Measurements from ENCODE around the gene MOK. TPM values are rescaled to one million over a fixed set of nuclear protein-coding genes. Genes with fewer than 3 reads are reported as not detected.

MOK gene
- polyA plus RNA-seq, 1 donor = 37.2 TPM

DNA sequence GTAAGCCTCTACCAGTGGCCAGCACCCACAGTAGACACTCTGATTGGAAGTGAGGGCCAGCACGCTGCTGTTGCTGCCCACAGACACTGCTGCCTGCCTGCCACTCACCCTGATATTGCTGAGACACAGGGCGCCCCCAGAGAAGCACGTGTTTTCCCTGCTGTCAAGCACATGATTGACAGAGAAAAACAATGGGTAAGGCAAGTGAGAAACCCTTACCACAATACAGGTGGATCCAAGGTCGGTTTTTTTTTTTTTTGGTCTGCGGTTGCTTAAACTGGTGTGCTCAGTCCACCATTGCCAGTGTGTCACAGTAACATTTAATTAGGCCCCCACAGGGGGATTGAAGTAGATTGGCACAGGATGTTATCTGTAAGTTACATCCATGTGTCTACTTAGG is 99.4 kb downstream of the MOK start:
- no peak for DNase-seq

DNA sequence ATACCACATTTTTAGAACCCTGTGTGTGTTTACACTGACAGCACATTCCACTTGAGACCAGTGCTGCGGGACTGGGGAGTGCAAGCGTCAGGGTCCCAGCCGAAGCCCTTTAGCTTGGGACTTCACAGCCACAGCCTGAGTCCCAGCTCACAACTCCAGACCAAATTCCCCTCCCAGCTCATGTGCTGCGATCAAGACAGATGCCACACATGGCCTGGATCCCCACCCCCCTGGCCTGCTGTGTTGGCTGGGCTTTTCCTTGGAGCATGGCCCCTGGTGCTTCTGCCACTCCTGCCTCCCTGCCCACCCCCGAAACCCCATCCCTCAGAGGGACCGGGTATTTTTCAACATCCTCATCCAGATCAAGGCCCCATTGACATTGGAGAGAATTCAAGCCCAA is 101.6 kb downstream of the MOK start:
- DNase-seq = no peak

GRCh38 chr14:102202944-102203343 is 102.0 kb downstream of the MOK start:
- no peak for DNase-seq

- DNase-seq = no peak
Measured at GRCh38 chr14:102201776-102202175, 103.2 kb downstream of the MOK start.

- DNase-seq = no peak
Measured at GRCh38 chr14:102201353-102201738, 103.6 kb downstream of the MOK start.

GRCh38 chr14:102200690-102201352 is 104.1 kb downstream of the MOK start:
- no peak for DNase-seq

- peak; percentile 31 for DNase-seq
Measured at GRCh38 chr14:102197317-102197853, 107.6 kb downstream of the MOK start.

DNA sequence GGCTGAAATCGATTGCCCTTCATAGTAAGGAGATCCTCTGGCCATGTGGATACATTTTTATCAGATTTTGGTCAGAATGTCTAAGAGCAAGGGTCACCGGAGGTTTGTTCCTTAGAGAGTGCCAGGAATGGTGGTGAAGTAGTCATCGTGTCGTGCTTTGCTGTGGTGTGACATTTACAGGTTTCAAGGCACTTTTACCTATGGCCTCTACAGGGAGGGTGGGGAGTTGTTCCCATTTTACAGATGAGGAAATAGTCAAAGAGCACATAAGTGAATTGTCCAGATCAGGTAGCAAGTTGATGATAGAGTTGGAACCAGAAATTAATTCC is 108.1 kb downstream of the MOK start:
- DNase-seq = no peak

GRCh38 chr14:102196039-102196901 is 108.7 kb downstream of the MOK start:
- DNase-seq = no peak

DNA sequence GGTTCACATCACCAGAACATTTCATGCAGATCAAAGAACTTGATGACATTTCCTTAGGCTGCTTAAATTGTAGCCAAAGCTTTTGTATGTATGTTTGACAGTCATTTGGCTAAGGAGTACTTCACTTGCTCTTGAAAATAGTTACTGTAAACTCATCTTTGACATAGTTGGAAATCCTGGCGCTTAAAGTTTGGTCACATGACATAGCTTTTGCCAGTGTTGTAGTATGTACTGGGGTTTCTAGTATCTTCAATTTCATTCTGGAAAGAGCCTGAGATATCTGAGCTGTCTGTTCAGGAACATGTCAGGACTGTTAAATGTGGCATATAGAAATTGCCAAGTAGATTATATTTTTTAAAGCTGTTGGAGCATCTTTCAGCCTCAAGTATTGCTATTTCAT is 109.5 kb downstream of the MOK start:
- DNase-seq = no peak

- no peak for DNase-seq
Measured at GRCh38 chr14:102194856-102195255, 110.1 kb downstream of the MOK start.

GRCh38 chr14:102192840-102193502 is 112.0 kb downstream of the MOK start:
- no peak for DNase-seq

DNA sequence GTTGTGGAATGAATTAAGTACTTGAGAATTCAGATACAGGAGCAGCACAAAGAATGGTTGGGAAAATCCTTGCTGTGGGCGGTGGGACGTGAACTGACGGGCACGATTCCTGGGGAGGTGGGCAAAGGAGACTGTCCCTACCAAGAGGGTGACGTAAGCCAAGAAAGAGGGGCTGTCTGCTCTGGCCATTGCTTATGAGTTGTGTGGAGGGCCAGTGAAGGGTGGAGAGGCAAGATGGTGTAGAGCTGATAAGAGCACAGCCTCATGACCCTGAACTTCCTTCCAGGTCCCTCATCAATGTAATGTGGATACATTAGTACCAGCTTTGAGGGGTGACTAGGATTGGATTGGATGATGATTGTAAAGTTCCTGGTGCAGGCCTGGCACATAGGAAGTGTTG is 115.1 kb downstream of the MOK start:
- DNase-seq = no peak

DNA sequence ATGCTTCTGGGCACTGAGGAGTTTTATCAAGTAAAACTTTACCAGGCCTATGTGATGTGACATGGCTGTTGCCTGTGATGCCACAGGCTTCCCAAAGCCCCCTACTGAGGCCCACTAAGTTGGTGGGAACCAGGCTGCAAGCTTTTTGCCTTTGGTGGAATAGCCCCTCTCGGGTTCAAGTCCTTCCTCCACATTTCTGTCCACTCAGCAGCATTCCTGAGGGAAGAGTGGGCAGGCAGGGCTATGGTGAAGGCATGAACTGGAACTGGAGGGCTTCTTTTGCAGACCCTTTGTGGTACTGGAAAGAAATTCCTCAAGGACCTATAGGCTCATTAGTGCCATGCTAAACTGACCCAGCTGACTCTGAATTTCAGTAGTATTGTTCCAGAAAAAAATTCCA is 116.8 kb downstream of the MOK start:
- no peak for DNase-seq

- no peak for DNase-seq
Measured at GRCh38 chr14:102187568-102188001, 117.4 kb downstream of the MOK start.

- no peak for DNase-seq
Measured at GRCh38 chr14:102187044-102187443, 117.9 kb downstream of the MOK start.

GRCh38 chr14:102185360-102185759 is 119.6 kb downstream of the MOK start:
- no peak for DNase-seq

GRCh38 chr14:102184316-102185035 is 120.5 kb downstream of the MOK start:
- no peak for DNase-seq

- DNase-seq = no peak
Measured at GRCh38 chr14:102183886-102184285, 121.1 kb downstream of the MOK start.

DNA sequence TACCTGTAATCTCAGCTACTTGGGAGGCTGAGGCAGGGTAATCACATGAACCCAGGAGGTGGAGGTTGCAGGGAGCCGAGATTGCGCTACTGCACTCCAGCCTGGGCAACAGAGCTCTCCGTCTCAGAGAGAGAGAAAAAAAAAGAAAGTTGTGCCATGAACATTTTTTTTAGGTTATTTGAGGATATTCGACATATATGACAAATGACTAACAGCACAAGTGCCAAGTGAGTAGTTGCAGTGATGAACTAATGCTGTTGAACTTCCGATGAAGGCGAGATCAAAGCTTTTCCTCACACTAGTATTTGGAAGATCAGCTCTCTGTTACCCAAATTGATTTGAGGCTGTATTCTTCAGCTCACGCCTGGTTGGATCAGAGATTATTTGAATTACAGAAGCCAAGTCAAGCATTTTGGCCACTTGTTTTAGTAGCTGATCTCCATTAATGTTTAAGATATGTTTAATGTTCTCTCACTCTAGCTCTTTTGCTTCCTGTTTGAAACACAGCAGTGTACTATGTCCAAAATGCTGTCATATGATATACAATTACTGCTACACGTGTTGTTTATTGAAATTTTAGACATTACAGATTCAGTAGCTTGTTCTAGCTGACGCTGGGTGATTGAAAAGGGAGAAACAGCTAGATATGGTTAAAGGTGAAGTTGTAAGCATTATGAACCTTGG is 121.9 kb downstream of the MOK start:
- no peak for DNase-seq

GRCh38 chr14:102182190-102182589 is 122.8 kb downstream of the MOK start:
- no peak for DNase-seq

DNA sequence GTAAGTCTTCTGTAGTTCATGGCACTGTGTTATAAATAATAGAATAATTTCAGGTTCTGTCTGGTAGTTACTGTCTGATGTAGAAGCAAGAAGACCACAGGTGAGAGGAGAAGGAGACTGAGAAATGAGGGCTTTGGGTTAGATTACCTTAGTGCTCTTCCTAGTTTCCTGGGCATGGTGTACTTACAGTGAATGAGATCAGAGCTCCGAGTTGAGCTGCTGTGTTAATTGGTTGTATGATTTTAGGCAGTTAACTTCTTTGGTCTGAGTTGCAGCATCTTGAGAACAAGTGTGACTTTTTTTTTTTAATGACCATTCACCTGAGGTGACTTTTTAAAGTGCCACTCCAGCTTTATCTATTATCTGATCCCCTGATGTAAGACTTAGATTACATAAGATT is 123.8 kb downstream of the MOK start:
- DNase-seq = no peak
